ENCODE measurements around the gene LCLAT1. TPM values are rescaled to one million over a fixed set of nuclear protein-coding genes. Genes with fewer than 3 reads are reported as not detected.

Gene LCLAT1
- total and polyA plus RNA-seq, 2 of the 4 experiments (the other 2 are of a cell fraction): 7.5 to 11.5 TPM

DNA sequence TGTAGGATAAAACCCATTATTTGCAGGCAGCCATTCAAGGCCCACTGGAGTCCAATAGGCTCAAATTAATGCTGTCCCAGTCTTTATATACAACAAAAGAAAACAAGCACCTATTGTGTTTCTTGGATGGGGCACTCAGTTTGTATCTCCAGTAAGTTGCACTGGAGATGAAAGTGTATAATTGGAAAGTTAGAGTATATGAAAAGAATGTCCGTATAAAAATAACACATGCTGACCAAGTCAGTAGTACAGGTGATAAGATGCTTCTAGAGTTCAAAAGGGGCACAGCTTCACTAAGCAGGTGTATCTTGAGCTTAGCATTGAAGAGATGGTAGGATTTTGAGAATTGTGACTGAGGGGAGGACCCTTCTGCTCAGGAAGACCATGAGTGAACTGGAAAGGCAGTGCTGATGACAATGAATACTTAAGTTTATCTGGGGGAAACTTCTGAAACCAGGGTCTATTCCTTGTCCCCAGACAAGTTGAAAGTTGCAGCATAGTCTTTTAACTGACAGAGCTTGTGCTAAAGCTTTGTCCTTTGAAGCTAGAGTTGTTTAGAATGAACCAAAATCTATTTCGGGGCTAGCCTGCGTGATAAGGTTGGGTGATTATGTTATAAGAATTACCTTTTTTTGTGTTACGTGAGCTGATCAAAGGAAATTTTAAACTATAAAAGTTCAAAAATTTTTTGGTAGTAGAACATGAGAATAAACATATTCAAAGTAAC, 15.2 kb downstream of the LCLAT1 start:
- in situ Hi-C loops (cut with MboI; ENCODE audit: low sequenced_read_pairs): no loop called here
- dilution Hi-C loops (cut with HindIII; ENCODE audit: low sequenced_read_pairs, unreplicated experiment): no loop called here
- Histone ChIP-seq H3K27me3 (ENCODE audit: control insufficient read depth, insufficient read depth, low read length) (no peaks in the 10 kb centered on the region), H3K23ac (ENCODE audit: low read depth, low read length) (no peak overlapping the region), H3K9me1 (ENCODE audit: insufficient read depth, low read length) (peaks cover 4% of the 10 kb centered on the region; the same call in 1 of the 2 replicates), H4K5ac (ENCODE audit: low read depth, low read length) (no peak overlapping the region), H3K4me1 (ENCODE audit: control insufficient read depth, insufficient read depth, low read length) (peaks cover 6% of the 10 kb centered on the region), H2AK9ac (replicated peaks; ENCODE audit: low read depth, low read length, poor library complexity) (no peak overlapping the region), H3K4me3 (ENCODE audit: insufficient read depth, low read depth, low read length) (no peak overlapping the region), H3K36me3 (ENCODE audit: control insufficient read depth, insufficient read depth, low read length) (no peaks in the 10 kb centered on the region; the same call in 1 of the 2 replicates), H2AK5ac (ENCODE audit: low read depth, low read length) (no peak overlapping the region), H3K27ac (ENCODE audit: insufficient read depth, low read length) (no peak overlapping the region), H2BK120ac (ENCODE audit: low read depth, low read length) (no peak overlapping the region), H3K56ac (ENCODE audit: extremely low read depth, insufficient read depth, low read length) (no peak overlapping the region), H3K79me1 (ENCODE audit: low read depth in 1 of 2, low read length in 2 of 2) (peaks cover 46 to 54% of the 10 kb centered on the region in 2 experiments), H2BK15ac (ENCODE audit: low read depth, low read length) (no peak overlapping the region), H3K4ac (ENCODE audit: low read depth, low read length) (no peak overlapping the region), H3K14ac (replicated peaks; ENCODE audit: low read depth, low read length) (no peak overlapping the region), H3K18ac (ENCODE audit: low read depth, low read length) (no peak overlapping the region), H3K4me2 (ENCODE audit: low read depth, low read length) (no peak overlapping the region), H3K9ac (ENCODE audit: low read depth, low read length) (no peak overlapping the region), H4K8ac (ENCODE audit: low read depth in 2 of 2, low read length in 2 of 2) (no peak overlapping the region), H3K9me3 (ENCODE audit: control insufficient read depth, insufficient read depth, low read length) (no peaks in the 10 kb centered on the region), H2BK20ac (ENCODE audit: low read depth, low read length) (no peak overlapping the region), H2AFZ (replicated peaks; ENCODE audit: low read length, poor library complexity) (no peak overlapping the region), H4K91ac (ENCODE audit: insufficient read depth, low read depth, low read length) (no peak overlapping the region), H2BK5ac (ENCODE audit: low read depth, low read length, poor library complexity, severe bottlenecking) (no peak overlapping the region), H4K20me1 (ENCODE audit: insufficient read depth, low read length) (no peaks in the 10 kb centered on the region)
- ATAC-seq (ENCODE audit: low read depth): no peak
- DNase-seq: no peak
- BruUV-seq (replicated peaks): no TSS peak
- intact Hi-C loops (cut with micrococcal nuclease): no loop called here
- ChIA-PET CTCF (no interaction called here), POLR2A (ENCODE audit: unreplicated experiment) (interaction anchor here (0.6 to 0.7 kb wide), 2 partner anchors 29 to 89 kb away, joined by 4 to 15 read pairs; no protein-coding TSS in a partner anchor)
- no peak for TF ChIP-seq FOS (IDR thresholded peaks at IDR 0.05; ENCODE audit: low read depth, low read length)
- TF ChIP-seq MAFK (IDR thresholded peaks at IDR 0.05; ENCODE audit: low read depth, low read length): no peak
- TF ChIP-seq MXI1 (IDR thresholded peaks at IDR 0.05; ENCODE audit: borderline replicate concordance, low read depth, low read length): no peak
- no peak for TF ChIP-seq RAD21 (IDR thresholded peaks at IDR 0.05; ENCODE audit: low read length)
- TF ChIP-seq RFX5 (IDR thresholded peaks at IDR 0.05; ENCODE audit: low read depth, low read length): no peak
- TF ChIP-seq, protein P1, sequence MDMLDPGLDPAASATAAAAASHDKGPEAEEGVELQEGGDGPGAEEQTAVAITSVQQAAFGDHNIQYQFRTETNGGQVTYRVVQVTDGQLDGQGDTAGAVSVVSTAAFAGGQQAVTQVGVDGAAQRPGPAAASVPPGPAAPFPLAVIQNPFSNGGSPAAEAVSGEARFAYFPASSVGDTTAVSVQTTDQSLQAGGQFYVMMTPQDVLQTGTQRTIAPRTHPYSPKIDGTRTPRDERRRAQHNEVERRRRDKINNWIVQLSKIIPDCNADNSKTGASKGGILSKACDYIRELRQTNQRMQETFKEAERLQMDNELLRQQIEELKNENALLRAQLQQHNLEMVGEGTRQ (IDR thresholded peaks at IDR 0.05; ENCODE audit: low read depth, low read length): no peak
- no CpG with 5 or more reads among the region's 4 CpGs for WGBS, 2 experiments (ENCODE audit: extremely low coverage in 2 of 2, insufficient read length in 1 of 2)
